Liver (tissue), 9 donors: ENCODE data around the gene SYT6. TPM values are rescaled to one million over a fixed set of nuclear protein-coding genes. Genes with fewer than 3 reads are reported as not detected.

Experiments
- DNase-seq: peaks from one replicate; pipeline ENCODE4 v3.0.0-alpha.2; 2017; ENCODE audit warnings: low spot score
- H3K27ac ChIP-seq, 2 donors: one replicate each; pipeline ENCODE4 v1.7.0; 2013; ENCODE audit warnings: inconsistent platforms in 2 of 2, low read length in 2 of 2, control low read depth in 1 of 2, low read depth in 1 of 2, mild to moderate bottlenecking in 1 of 2
- H3K27me3 ChIP-seq, 4 donors: one replicate each; pipeline versions ENCODE4 v1.6.1 to v1.7.0; 2013; ENCODE audit warnings: low read length in 3 of 4, inconsistent platforms in 1 of 4, mild to moderate bottlenecking in 1 of 4, moderate library complexity in 1 of 4; ENCODE audit not compliant: control insufficient read depth in 4 of 4, insufficient read depth in 4 of 4
- H3K36me3 ChIP-seq, 4 donors: one replicate each; pipeline versions ENCODE4 v1.6.1 to v1.7.0; 2013; ENCODE audit warnings: low read length in 3 of 4, mild to moderate bottlenecking in 3 of 4, low read depth in 1 of 4, moderate library complexity in 1 of 4; ENCODE audit not compliant: control insufficient read depth in 4 of 4, insufficient read depth in 3 of 4
- H3K4me1 ChIP-seq, 4 donors: one replicate each; pipeline versions ENCODE4 v1.6.1 to v1.7.0; 2013; ENCODE audit warnings: low read length in 3 of 4, mild to moderate bottlenecking in 3 of 4, moderate library complexity in 1 of 4; ENCODE audit not compliant: control insufficient read depth in 4 of 4, insufficient read depth in 4 of 4
- H3K4me3 ChIP-seq, 3 donors: one replicate each; pipeline versions ENCODE4 v1.6.1 to v1.7.0; 2013; ENCODE audit warnings: low read length in 3 of 3, control low read depth in 1 of 3, low read depth in 1 of 3, mild to moderate bottlenecking in 1 of 3
- H3K9ac ChIP-seq, 2 donors: one replicate each; pipeline ENCODE4 v1.7.0; 2013; ENCODE audit warnings: low read length in 2 of 2, mild to moderate bottlenecking in 2 of 2, moderate library complexity in 2 of 2, control low read depth in 1 of 2, low read depth in 1 of 2
- H3K9me3 ChIP-seq, 4 donors: one replicate each; pipeline versions ENCODE4 v1.6.1 to v1.7.0; 2013; ENCODE audit warnings: low read length in 3 of 4; ENCODE audit not compliant: control insufficient read depth in 4 of 4
- EGR1 ChIP-seq, 2 donors: IDR thresholded peaks; 2 replicates each; pipeline ENCODE4 v1.6.1; 2016 to 2018; ENCODE audit warnings: antibody characterized with exemption in 2 of 2, low read depth in 2 of 2
- FOXA1 ChIP-seq: IDR thresholded peaks from 2 replicates; pipeline ENCODE4 v1.6.1; 2016; ENCODE audit warnings: antibody characterized with exemption
- FOXA2 ChIP-seq: IDR thresholded peaks from 2 replicates; pipeline ENCODE4 v1.6.1; 2016; ENCODE audit warnings: antibody characterized with exemption
- GABPA ChIP-seq, 2 donors: IDR thresholded peaks in 1 of 2; conservative IDR thresholded peaks in 1 of 2; 2 replicates each; pipeline ENCODE4 v1.6.1; 2016; ENCODE audit warnings: antibody characterized with exemption in 2 of 2, mild to moderate bottlenecking in 1 of 2, moderate library complexity in 1 of 2
- HNF4A ChIP-seq, 2 donors: conservative IDR thresholded peaks; 2 replicates each; pipeline ENCODE4 v1.6.1; 2016; ENCODE audit warnings: antibody characterized with exemption in 2 of 2, mild to moderate bottlenecking in 2 of 2
- HNF4G ChIP-seq: IDR thresholded peaks from 2 replicates; pipeline ENCODE4 v1.6.1; 2016; ENCODE audit warnings: antibody characterized with exemption
- JUND ChIP-seq, 2 donors: IDR thresholded peaks; 2 replicates each; pipeline ENCODE4 v1.6.1; 2016; ENCODE audit warnings: antibody characterized with exemption in 2 of 2
- NR2F2 ChIP-seq: IDR thresholded peaks from 2 replicates; pipeline ENCODE4 v1.6.1; 2016; ENCODE audit warnings: antibody characterized with exemption
- RAD21 ChIP-seq, 2 donors: IDR thresholded peaks; 2 replicates each; pipeline ENCODE4 v1.6.1; 2016; ENCODE audit warnings: antibody characterized with exemption in 2 of 2, mild to moderate bottlenecking in 2 of 2
- RXRA ChIP-seq, 2 donors: IDR thresholded peaks; 2 replicates each; pipeline ENCODE4 v1.6.1; 2017 to 2018; ENCODE audit warnings: antibody characterized with exemption in 2 of 2, mild to moderate bottlenecking in 1 of 2
- SP1 ChIP-seq: IDR thresholded peaks from 2 replicates; pipeline ENCODE4 v1.6.1; 2018; ENCODE audit warnings: antibody characterized with exemption, mild to moderate bottlenecking
- TAF1 ChIP-seq: conservative IDR thresholded peaks from 2 replicates; pipeline ENCODE4 v1.6.1; 2016; ENCODE audit warnings: antibody characterized with exemption, mild to moderate bottlenecking
- YY1 ChIP-seq: IDR thresholded peaks from 2 replicates; pipeline ENCODE4 v1.6.1; 2016; ENCODE audit warnings: antibody characterized with exemption, mild to moderate bottlenecking
- WGBS: extraction: QIAGEN DNeasy Blood & Tissue Kit; methylation state at CpG from one replicate; pipeline ENCODE4 v1.1.7; 2013; 5-methylcytosine and 5-hydroxymethylcytosine counted together
- polyA plus RNA-seq, 2 donors: library from polyadenylated mRNA; stranded (reverse) in 1 of 2; unstranded in 1 of 2; fragments of 200-250 nt in 1 of 2; fragments of >200 nt in 1 of 2; fragmentation: Nextera tagmentation in 1 of 2; extraction: Ambion mirVana in 1 of 2; gene quantifications; one replicate each; pipeline versions ENCODE4 v1.2.1 to v1.2.3, GENCODE V29; 2013 to 2015
- total RNA-seq, 2 donors: library from RNA; depleted of rRNA; stranded (reverse); fragments of >200 nt; gene quantifications; one replicate each; pipeline ENCODE4 v1.2.3, GENCODE V29; 2014
- TF ChIP-seq, protein P1 (sequence below): fragments of 150-350 bp; IDR thresholded peaks from 2 replicates; pipeline ENCODE4 v1.5.1; 2017; ENCODE audit warnings: improper control_type of control experiment, low read depth, low read length; ENCODE audit not compliant: missing input control
- TF ChIP-seq, protein P2 (sequence below): IDR thresholded peaks from 2 replicates; pipeline ENCODE4 v1.6.1; 2016; ENCODE audit warnings: antibody characterized with exemption
- TF ChIP-seq, protein P3 (sequence below): IDR thresholded peaks from 2 replicates; pipeline ENCODE4 v1.6.1; 2016; ENCODE audit warnings: antibody characterized with exemption, mild to moderate bottlenecking
- TF ChIP-seq, protein P4 (sequence below): IDR thresholded peaks from 2 replicates; pipeline ENCODE4 v1.6.1; 2016; ENCODE audit warnings: antibody characterized with exemption
- TF ChIP-seq, protein P5 (sequence below): IDR thresholded peaks from 2 replicates; pipeline ENCODE4 v1.6.1; 2016; ENCODE audit warnings: antibody characterized with exemption
- donor health status: healthy.
- donor health status: healthy.
- donor health status: healthy.
- donor health status: healthy.
- donor health status: healthy.

The SYT6 gene
- total and polyA plus RNA-seq, 4 donors: under 0.01 to 0.17 TPM; not detected in 2

DNA sequence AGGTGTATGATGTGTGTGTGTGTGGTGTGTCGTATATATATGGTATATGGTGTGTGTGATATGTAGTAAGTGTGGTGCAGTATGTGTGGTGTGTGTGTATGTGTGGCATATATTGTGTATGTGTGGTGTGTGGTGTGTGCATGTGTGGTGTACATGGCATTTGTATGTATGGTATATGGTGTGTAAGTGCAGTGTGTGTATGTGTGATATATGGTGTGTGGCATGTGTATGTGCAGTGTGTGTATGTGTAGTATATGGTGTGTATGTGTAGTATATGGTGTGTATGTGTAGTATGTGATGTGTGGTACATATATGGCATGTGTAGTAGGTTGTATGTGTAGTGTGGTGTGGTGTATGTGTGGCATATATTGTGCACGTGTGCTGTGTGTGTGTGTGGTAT lies 99.5 kb downstream of the SYT6 start:
- no peak for DNase-seq
- Histone ChIP-seq H3K27ac (no peak overlapping the region), H3K27me3 (no peaks in the 10 kb centered on the region), H3K4me1 (no peaks in the 10 kb centered on the region), H3K4me3 (no peak overlapping the region), H3K9me3 (peaks cover 0 to 3% (median 0%) of the 10 kb centered on the region in 4 donors), H3K9ac (no peak overlapping the region), H3K36me3 (no peaks in the 10 kb centered on the region)
- WGBS: over 99% methylated on average over 2 of the region's 2 CpGs
- no peak for TF ChIP-seq FOXA2
- TF ChIP-seq, protein P1, sequence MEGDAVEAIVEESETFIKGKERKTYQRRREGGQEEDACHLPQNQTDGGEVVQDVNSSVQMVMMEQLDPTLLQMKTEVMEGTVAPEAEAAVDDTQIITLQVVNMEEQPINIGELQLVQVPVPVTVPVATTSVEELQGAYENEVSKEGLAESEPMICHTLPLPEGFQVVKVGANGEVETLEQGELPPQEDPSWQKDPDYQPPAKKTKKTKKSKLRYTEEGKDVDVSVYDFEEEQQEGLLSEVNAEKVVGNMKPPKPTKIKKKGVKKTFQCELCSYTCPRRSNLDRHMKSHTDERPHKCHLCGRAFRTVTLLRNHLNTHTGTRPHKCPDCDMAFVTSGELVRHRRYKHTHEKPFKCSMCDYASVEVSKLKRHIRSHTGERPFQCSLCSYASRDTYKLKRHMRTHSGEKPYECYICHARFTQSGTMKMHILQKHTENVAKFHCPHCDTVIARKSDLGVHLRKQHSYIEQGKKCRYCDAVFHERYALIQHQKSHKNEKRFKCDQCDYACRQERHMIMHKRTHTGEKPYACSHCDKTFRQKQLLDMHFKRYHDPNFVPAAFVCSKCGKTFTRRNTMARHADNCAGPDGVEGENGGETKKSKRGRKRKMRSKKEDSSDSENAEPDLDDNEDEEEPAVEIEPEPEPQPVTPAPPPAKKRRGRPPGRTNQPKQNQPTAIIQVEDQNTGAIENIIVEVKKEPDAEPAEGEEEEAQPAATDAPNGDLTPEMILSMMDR: no peak
- no peak for TF ChIP-seq RXRA (IDR thresholded peaks at IDR 0.05)
- TF ChIP-seq, protein P2, sequence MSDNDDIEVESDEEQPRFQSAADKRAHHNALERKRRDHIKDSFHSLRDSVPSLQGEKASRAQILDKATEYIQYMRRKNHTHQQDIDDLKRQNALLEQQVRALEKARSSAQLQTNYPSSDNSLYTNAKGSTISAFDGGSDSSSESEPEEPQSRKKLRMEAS: no peak
- TF ChIP-seq HNF4G: no peak
- no peak for TF ChIP-seq TAF1
- TF ChIP-seq EGR1 (IDR thresholded peaks at IDR 0.05; ENCODE audit: low read depth in 2 of 2): no peak
- no peak for TF ChIP-seq RAD21 (IDR thresholded peaks at IDR 0.05)
- TF ChIP-seq, protein P3, sequence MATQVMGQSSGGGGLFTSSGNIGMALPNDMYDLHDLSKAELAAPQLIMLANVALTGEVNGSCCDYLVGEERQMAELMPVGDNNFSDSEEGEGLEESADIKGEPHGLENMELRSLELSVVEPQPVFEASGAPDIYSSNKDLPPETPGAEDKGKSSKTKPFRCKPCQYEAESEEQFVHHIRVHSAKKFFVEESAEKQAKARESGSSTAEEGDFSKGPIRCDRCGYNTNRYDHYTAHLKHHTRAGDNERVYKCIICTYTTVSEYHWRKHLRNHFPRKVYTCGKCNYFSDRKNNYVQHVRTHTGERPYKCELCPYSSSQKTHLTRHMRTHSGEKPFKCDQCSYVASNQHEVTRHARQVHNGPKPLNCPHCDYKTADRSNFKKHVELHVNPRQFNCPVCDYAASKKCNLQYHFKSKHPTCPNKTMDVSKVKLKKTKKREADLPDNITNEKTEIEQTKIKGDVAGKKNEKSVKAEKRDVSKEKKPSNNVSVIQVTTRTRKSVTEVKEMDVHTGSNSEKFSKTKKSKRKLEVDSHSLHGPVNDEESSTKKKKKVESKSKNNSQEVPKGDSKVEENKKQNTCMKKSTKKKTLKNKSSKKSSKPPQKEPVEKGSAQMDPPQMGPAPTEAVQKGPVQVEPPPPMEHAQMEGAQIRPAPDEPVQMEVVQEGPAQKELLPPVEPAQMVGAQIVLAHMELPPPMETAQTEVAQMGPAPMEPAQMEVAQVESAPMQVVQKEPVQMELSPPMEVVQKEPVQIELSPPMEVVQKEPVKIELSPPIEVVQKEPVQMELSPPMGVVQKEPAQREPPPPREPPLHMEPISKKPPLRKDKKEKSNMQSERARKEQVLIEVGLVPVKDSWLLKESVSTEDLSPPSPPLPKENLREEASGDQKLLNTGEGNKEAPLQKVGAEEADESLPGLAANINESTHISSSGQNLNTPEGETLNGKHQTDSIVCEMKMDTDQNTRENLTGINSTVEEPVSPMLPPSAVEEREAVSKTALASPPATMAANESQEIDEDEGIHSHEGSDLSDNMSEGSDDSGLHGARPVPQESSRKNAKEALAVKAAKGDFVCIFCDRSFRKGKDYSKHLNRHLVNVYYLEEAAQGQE: no peak
- no peak for TF ChIP-seq FOXA1
- no peak for TF ChIP-seq YY1
- TF ChIP-seq JUND (IDR thresholded peaks at IDR 0.05): no peak
- no peak for TF ChIP-seq HNF4A (conservative IDR thresholded peaks at IDR 0.05)
- TF ChIP-seq GABPA (IDR thresholded peaks at IDR 0.05 in 1 of 2, conservative IDR thresholded peaks at IDR 0.05 in 1 of 2): no peak
- TF ChIP-seq NR2F2: no peak
- TF ChIP-seq, protein P4, sequence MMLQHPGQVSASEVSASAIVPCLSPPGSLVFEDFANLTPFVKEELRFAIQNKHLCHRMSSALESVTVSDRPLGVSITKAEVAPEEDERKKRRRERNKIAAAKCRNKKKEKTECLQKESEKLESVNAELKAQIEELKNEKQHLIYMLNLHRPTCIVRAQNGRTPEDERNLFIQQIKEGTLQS: no peak

DNA sequence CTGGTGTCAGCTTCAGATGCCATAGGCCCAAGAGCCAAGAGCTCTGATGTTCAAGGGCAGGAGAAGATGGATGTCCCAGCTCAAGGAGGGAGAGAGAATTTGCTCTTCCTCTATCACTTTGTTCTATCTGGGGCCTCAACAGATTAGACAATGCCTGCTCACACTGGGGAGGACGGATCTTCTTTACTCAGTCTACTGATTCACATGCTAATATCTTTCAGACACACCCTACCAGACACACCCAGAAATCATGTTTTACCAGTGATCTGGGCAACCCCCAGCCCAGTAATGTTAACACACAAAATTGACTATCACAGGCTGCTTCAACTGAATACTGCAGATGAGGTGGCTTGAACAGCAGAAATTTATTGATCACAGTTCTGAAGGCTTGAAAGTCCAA lies 105.4 kb downstream of the SYT6 start:
- no peak for DNase-seq
- Histone ChIP-seq H3K27ac (no peak overlapping the region), H3K27me3 (no peaks in the 10 kb centered on the region), H3K4me3 (no peak overlapping the region), H3K36me3 (no peaks in the 10 kb centered on the region), H3K9ac (no peak overlapping the region), H3K4me1 (no peaks in the 10 kb centered on the region), H3K9me3 (no peaks in the 10 kb centered on the region)
- 84% methylated on average over 1 of the region's 1 CpG for WGBS
- TF ChIP-seq HNF4G (no peak), JUND (IDR thresholded peaks at IDR 0.05) (no peak), FOXA1 (no peak), GABPA (IDR thresholded peaks at IDR 0.05 in 1 of 2, conservative IDR thresholded peaks at IDR 0.05 in 1 of 2) (no peak), RAD21 (IDR thresholded peaks at IDR 0.05) (no peak), HNF4A (conservative IDR thresholded peaks at IDR 0.05) (no peak), RXRA (IDR thresholded peaks at IDR 0.05) (no peak), FOXA2 (no peak), SP1 (no peak), NR2F2 (no peak)
- TF ChIP-seq, protein P4: no peak
- TF ChIP-seq, protein P2: no peak
- TF ChIP-seq, protein P5, sequence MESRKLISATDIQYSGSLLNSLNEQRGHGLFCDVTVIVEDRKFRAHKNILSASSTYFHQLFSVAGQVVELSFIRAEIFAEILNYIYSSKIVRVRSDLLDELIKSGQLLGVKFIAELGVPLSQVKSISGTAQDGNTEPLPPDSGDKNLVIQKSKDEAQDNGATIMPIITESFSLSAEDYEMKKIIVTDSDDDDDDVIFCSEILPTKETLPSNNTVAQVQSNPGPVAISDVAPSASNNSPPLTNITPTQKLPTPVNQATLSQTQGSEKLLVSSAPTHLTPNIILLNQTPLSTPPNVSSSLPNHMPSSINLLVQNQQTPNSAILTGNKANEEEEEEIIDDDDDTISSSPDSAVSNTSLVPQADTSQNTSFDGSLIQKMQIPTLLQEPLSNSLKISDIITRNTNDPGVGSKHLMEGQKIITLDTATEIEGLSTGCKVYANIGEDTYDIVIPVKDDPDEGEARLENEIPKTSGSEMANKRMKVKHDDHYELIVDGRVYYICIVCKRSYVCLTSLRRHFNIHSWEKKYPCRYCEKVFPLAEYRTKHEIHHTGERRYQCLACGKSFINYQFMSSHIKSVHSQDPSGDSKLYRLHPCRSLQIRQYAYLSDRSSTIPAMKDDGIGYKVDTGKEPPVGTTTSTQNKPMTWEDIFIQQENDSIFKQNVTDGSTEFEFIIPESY: no peak
- TF ChIP-seq, protein P3: no peak
